IMR-90 (cell line): ENCODE data around the gene PRDM15. TPM values are rescaled to one million over a fixed set of nuclear protein-coding genes. Genes with fewer than 3 reads are reported as not detected.

Experiments
- ATAC-seq: fragments of 200-7000 bp; cut with Tn5 transposase; 2 replicates; pipeline ENCODE4 v1.9.1; 2020; ENCODE audit warnings: low read depth, mild to moderate bottlenecking, moderate library complexity
- BruUV-seq: library from RNA; stranded (reverse); fragments of 400-500 nt; replicated peaks from 2 replicates; lab custom pipeline; 2021; lab: Mats Ljungman, UMichigan
- CTCF ChIA-PET: fragments of 300-600 bp; formaldehyde crosslinking; extraction: SDS; loops from one replicate; lab custom pipeline; 2021; ENCODE audit warnings: antibody characterized with exemption; lab: Yijun Ruan, JAX
- POLR2A ChIA-PET: fragments of 300-600 bp; sonication (Branson Sonifier 250); formaldehyde crosslinking; loops from one replicate; lab custom pipeline; 2022; ENCODE audit warnings: antibody characterized with exemption; ENCODE audit not compliant: unreplicated experiment; lab: Charles Lee
- DNase-seq: peaks from one replicate; pipeline ENCODE4 v3.0.0; 2013
- H2AFZ ChIP-seq: replicated peaks from 2 replicates; pipeline ENCODE3; 2013; ENCODE audit warnings: low read length, mild to moderate bottlenecking; ENCODE audit not compliant: poor library complexity
- H2AK5ac ChIP-seq: 2 replicates; pipeline ENCODE4 v1.6.1; 2013; ENCODE audit warnings: low read depth, low read length, inconsistent platforms
- H2AK9ac ChIP-seq: replicated peaks from 2 replicates; pipeline ENCODE3; 2013; ENCODE audit warnings: mild to moderate bottlenecking, low read depth, low read length, moderate library complexity; ENCODE audit not compliant: poor library complexity
- H2BK120ac ChIP-seq: 2 replicates; pipeline ENCODE4 v1.6.1; 2013; ENCODE audit warnings: low read depth, low read length, inconsistent platforms
- H2BK15ac ChIP-seq: 3 replicates; pipeline ENCODE4 v1.6.1; 2013; ENCODE audit warnings: low read depth, low read length, inconsistent platforms
- H2BK20ac ChIP-seq: 2 replicates; pipeline ENCODE4 v1.6.1; 2013; ENCODE audit warnings: low read depth, mild to moderate bottlenecking, inconsistent platforms, low read length, moderate library complexity
- H2BK5ac ChIP-seq: 2 replicates; pipeline ENCODE4 v1.6.1; 2013; ENCODE audit warnings: mild to moderate bottlenecking, low read depth, low read length, inconsistent platforms; ENCODE audit not compliant: poor library complexity, severe bottlenecking
- H3K14ac ChIP-seq: replicated peaks from 2 replicates; pipeline ENCODE4 v1.6.1; 2013; ENCODE audit warnings: low read depth, low read length, inconsistent platforms
- H3K18ac ChIP-seq: 2 replicates; pipeline ENCODE4 v1.6.1; 2013; ENCODE audit warnings: low read depth, low read length, control low read depth
- H3K23ac ChIP-seq: 2 replicates; pipeline ENCODE4 v1.6.1; 2013; ENCODE audit warnings: low read depth, low read length, inconsistent platforms
- H3K27ac ChIP-seq: 2 replicates; pipeline ENCODE4 v1.5.1; 2013; ENCODE audit warnings: mild to moderate bottlenecking, control low read depth, low read length; ENCODE audit not compliant: insufficient read depth
- H3K27me3 ChIP-seq: 2 replicates; pipeline ENCODE4 v1.6.1; 2013; ENCODE audit warnings: low read length; ENCODE audit not compliant: control insufficient read depth, insufficient read depth
- H3K36me3 ChIP-seq: 2 replicates; pipeline ENCODE4 v1.6.1; 2013; ENCODE audit warnings: low read length, mixed read lengths; ENCODE audit not compliant: control insufficient read depth, insufficient read depth
- H3K4ac ChIP-seq: 2 replicates; pipeline ENCODE4 v1.6.1; 2013; ENCODE audit warnings: low read depth, low read length, inconsistent platforms
- H3K4me1 ChIP-seq: 2 replicates; pipeline ENCODE4 v1.6.1; 2013; ENCODE audit warnings: low read length, mixed read lengths; ENCODE audit not compliant: control insufficient read depth, insufficient read depth
- H3K4me2 ChIP-seq: 2 replicates; pipeline ENCODE4 v1.6.1; 2013; ENCODE audit warnings: low read depth, mild to moderate bottlenecking, control low read depth, low read length, moderate library complexity
- H3K4me3 ChIP-seq: 2 replicates; pipeline ENCODE4 v1.5.1; 2013; ENCODE audit warnings: low read depth, mild to moderate bottlenecking, control low read depth, low read length, moderate library complexity; ENCODE audit not compliant: insufficient read depth
- H3K56ac ChIP-seq: 2 replicates; pipeline ENCODE4 v1.6.1; 2013; ENCODE audit warnings: low read length, inconsistent platforms; ENCODE audit not compliant: insufficient read depth; ENCODE audit errors: extremely low read depth
- H3K79me1 ChIP-seq, 2 experiments: 2 replicates each; pipeline ENCODE4 v1.6.1; 2013; ENCODE audit warnings: low read length in 2 of 2, inconsistent platforms in 1 of 2, low read depth in 1 of 2
- H3K9ac ChIP-seq: 2 replicates; pipeline ENCODE4 v1.6.1; 2013; ENCODE audit warnings: low read depth, low read length, control low read depth
- H3K9me1 ChIP-seq: 2 replicates; pipeline ENCODE4 v1.6.1; 2013; ENCODE audit warnings: low read length, inconsistent platforms; ENCODE audit not compliant: insufficient read depth
- H3K9me3 ChIP-seq: 2 replicates; pipeline ENCODE4 v1.6.1; 2013; ENCODE audit warnings: low read length; ENCODE audit not compliant: control insufficient read depth, insufficient read depth
- H4K20me1 ChIP-seq: 2 replicates; pipeline ENCODE4 v1.6.1; 2013; ENCODE audit warnings: low read length, inconsistent platforms; ENCODE audit not compliant: insufficient read depth
- H4K5ac ChIP-seq: 2 replicates; pipeline ENCODE4 v1.6.1; 2013; ENCODE audit warnings: mild to moderate bottlenecking, low read depth, low read length, control low read depth
- H4K8ac ChIP-seq, 2 experiments: 2 replicates each; pipeline ENCODE4 v1.6.1; 2013; ENCODE audit warnings: low read depth in 2 of 2, low read length in 2 of 2, control low read depth in 1 of 2, inconsistent platforms in 1 of 2
- H4K91ac ChIP-seq: 2 replicates; pipeline ENCODE4 v1.6.1; 2013; ENCODE audit warnings: low read depth, low read length, inconsistent platforms; ENCODE audit not compliant: insufficient read depth
- BHLHE40 ChIP-seq: fragments of 150-350 bp; IDR thresholded peaks from 2 replicates; pipeline ENCODE4 v1.6.1; 2016; ENCODE audit warnings: mild to moderate bottlenecking, low read depth, low read length
- CEBPB ChIP-seq: IDR thresholded peaks from 2 replicates; pipeline ENCODE4 v1.6.1; 2012; ENCODE audit warnings: low read depth, low read length, improper control_type of control experiment
- CHD1 ChIP-seq: IDR thresholded peaks from 2 replicates; pipeline ENCODE4 v1.6.1; 2012; ENCODE audit warnings: low read depth, low read length, improper control_type of control experiment
- ELK1 ChIP-seq: fragments of 150-350 bp; IDR thresholded peaks from 2 replicates; pipeline ENCODE4 v1.6.1; 2016; ENCODE audit warnings: low read depth, mild to moderate bottlenecking, low read length, moderate library complexity, borderline replicate concordance
- MAFK ChIP-seq: IDR thresholded peaks from 2 replicates; pipeline ENCODE4 v1.6.1; 2012; ENCODE audit warnings: low read depth, low read length, improper control_type of control experiment
- MXI1 ChIP-seq: IDR thresholded peaks from 2 replicates; pipeline ENCODE4 v1.6.1; 2012; ENCODE audit warnings: low read depth, mild to moderate bottlenecking, low read length, moderate library complexity, borderline replicate concordance
- POLR2A ChIP-seq: IDR thresholded peaks from 2 replicates; pipeline ENCODE4 v1.6.1; 2012; ENCODE audit warnings: mild to moderate bottlenecking, low read depth, low read length
- RAD21 ChIP-seq: IDR thresholded peaks from 2 replicates; pipeline ENCODE4 v1.6.1; 2012; ENCODE audit warnings: low read length, improper control_type of control experiment
- RFX5 ChIP-seq: IDR thresholded peaks from 2 replicates; pipeline ENCODE4 v1.8.0; 2012; ENCODE audit warnings: low read depth, mild to moderate bottlenecking, low read length, moderate library complexity
- SMC3 ChIP-seq: fragments of 150-350 bp; IDR thresholded peaks from 2 replicates; pipeline ENCODE4 v1.6.1; 2016; ENCODE audit warnings: low read depth, mild to moderate bottlenecking, antibody characterized with exemption, low read length, moderate library complexity
- USF2 ChIP-seq: fragments of 150-350 bp; IDR thresholded peaks from 2 replicates; pipeline ENCODE4 v1.6.1; 2017; ENCODE audit warnings: mild to moderate bottlenecking, antibody characterized with exemption, low read length, low read depth
- WGBS, 2 experiments: methylation state at CpG; one replicate each; pipeline versions ENCODE4 v1.1.5 to v1.1.7; 2013; ENCODE audit warnings: missing lambda C conversion rate in 2 of 2; ENCODE audit not compliant: insufficient read length in 1 of 2; ENCODE audit errors: extremely low coverage in 2 of 2; 5-methylcytosine and 5-hydroxymethylcytosine counted together
- dilution Hi-C: fragments of 300-500 bp; cut with HindIII; formaldehyde crosslinking; loops from one replicate; pipeline ENCODE4 v1.14.3; 2018; ENCODE audit warnings: low sequenced_read_pairs; ENCODE audit not compliant: unreplicated experiment
- in situ Hi-C: fragments of 300-500 bp; cut with MboI; formaldehyde crosslinking; loops from 3 replicates; pipeline ENCODE4 v1.14.3; 2019; ENCODE audit warnings: low sequenced_read_pairs, inconsistent platforms, mixed read lengths
- intact Hi-C: fragments of 100-400 bp; cut with micrococcal nuclease; formaldehyde crosslinking; loops from 2 replicates; pipeline ENCODE4 v1.10.0; 2022
- polyA plus RNA-seq, 3 experiments: library from polyadenylated mRNA; depleted of rRNA; stranded (reverse); fragments of >200 nt; gene quantifications; 2 replicates each; pipeline ENCODE4 v1.2.3, GENCODE V29; 2012; ENCODE audit warnings: low replicate concordance in 1 of 3
- total RNA-seq: library from RNA; depleted of rRNA; stranded (reverse); fragments of >200 nt; gene quantifications from 2 replicates; pipeline ENCODE4 v1.2.3, GENCODE V29; 2012
- TF ChIP-seq, protein P1 (sequence below): conservative IDR thresholded peaks from 2 replicates; pipeline ENCODE4 v1.5.1; 2012; ENCODE audit warnings: mild to moderate bottlenecking, low read depth, low read length, improper control_type of control experiment

Gene PRDM15
- total and polyA plus RNA-seq, 2 of the 4 experiments (the other 2 are of a cell fraction): 7.3 to 8.8 TPM

DNA sequence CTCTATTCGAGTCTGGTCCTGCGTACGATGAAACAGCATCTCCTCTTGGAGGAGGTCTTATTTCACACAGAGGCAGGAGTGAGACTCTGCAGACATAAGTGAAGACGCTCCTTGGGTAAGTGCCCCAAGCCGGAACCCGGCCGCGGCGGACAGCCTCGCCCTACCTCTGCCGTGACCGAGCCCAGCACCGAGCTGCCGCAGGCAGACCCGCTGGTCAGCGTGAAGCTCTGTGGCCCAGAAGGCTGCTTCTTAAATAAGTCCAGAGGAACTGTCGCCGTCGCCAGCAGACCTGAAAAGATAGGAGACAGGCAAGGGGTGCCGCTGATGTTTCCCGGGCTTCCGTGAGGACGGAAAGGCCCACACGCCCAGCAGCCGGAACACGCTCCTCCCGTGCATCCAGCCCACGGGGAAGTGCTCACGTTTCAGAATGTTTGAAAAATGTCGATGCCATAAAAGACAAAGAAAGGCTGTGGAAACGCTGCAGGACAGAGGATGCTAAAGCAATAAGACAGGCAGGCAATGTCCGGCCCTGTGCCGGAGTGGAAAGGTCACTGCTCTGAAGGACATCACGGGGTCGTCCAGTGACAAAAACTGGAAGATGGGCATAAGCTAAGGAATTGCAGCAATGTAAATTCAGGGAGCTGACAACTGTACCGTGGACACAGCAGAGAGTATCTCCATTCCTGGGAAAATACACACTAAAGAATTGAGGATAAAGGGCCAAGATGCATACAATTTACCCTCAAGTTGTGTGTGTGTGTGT, 28.5 kb upstream of the PRDM15 start:
- dilution Hi-C loops: no loop called here
- Histone ChIP-seq H3K4me1 (no peaks in the 10 kb centered on the region), H3K4me3 (no peak overlapping the region)

More for the DNA sequence above, 28.5 kb upstream of the PRDM15 start:
- peaks cover 38% of the 10 kb centered on the region for H3K36me3 ChIP-seq
- CTCF ChIA-PET: no interaction called here
- no peak overlapping the region for H3K4ac ChIP-seq
- H2AK5ac ChIP-seq: no peak overlapping the region
- POLR2A ChIA-PET: no interaction called here
- H3K9ac ChIP-seq: no peak overlapping the region
- no peak overlapping the region for H3K27ac ChIP-seq
- H3K4me2 ChIP-seq: no peak overlapping the region
- H3K9me3 ChIP-seq: no peaks in the 10 kb centered on the region
- no peaks in the 10 kb centered on the region for H3K9me1 ChIP-seq
- TF ChIP-seq USF2: no peak
- TF ChIP-seq RAD21: no peak
- no peak for TF ChIP-seq MXI1
- TF ChIP-seq CHD1: no peak
- no peak for TF ChIP-seq BHLHE40
- no peak for TF ChIP-seq POLR2A
- TF ChIP-seq ELK1: no peak
- TF ChIP-seq RFX5: no peak
- TF ChIP-seq, protein P1, sequence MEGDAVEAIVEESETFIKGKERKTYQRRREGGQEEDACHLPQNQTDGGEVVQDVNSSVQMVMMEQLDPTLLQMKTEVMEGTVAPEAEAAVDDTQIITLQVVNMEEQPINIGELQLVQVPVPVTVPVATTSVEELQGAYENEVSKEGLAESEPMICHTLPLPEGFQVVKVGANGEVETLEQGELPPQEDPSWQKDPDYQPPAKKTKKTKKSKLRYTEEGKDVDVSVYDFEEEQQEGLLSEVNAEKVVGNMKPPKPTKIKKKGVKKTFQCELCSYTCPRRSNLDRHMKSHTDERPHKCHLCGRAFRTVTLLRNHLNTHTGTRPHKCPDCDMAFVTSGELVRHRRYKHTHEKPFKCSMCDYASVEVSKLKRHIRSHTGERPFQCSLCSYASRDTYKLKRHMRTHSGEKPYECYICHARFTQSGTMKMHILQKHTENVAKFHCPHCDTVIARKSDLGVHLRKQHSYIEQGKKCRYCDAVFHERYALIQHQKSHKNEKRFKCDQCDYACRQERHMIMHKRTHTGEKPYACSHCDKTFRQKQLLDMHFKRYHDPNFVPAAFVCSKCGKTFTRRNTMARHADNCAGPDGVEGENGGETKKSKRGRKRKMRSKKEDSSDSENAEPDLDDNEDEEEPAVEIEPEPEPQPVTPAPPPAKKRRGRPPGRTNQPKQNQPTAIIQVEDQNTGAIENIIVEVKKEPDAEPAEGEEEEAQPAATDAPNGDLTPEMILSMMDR: no peak
- no peak for TF ChIP-seq MAFK
- TF ChIP-seq SMC3: no peak
- TF ChIP-seq CEBPB: no peak
- no peak overlapping the region for H4K5ac ChIP-seq
- no peak overlapping the region for H3K14ac ChIP-seq
- DNase-seq (no peak), ATAC-seq (no peak)
- 94% methylated on average over 29 of the region's 36 CpGs; no CpG with 5 or more reads in 1 of the 2 experiments for WGBS, 2 experiments
- no peak overlapping the region for H2BK120ac ChIP-seq
- H3K79me1 ChIP-seq: no peaks in the 10 kb centered on the region
- intact Hi-C loops: no loop called here
- H3K18ac ChIP-seq: no peak overlapping the region
- no peak overlapping the region for H2BK15ac ChIP-seq
- no peak overlapping the region for H3K23ac ChIP-seq
- no peaks in the 10 kb centered on the region for H3K27me3 ChIP-seq
- no peak overlapping the region for H4K8ac ChIP-seq
- H4K20me1 ChIP-seq: no peaks in the 10 kb centered on the region
- no peak overlapping the region for H4K91ac ChIP-seq
- no peak overlapping the region for H2AK9ac ChIP-seq
- BruUV-seq: no TSS peak
- no peak overlapping the region for H2BK20ac ChIP-seq
- no peak overlapping the region for H3K56ac ChIP-seq
- in situ Hi-C loops: no loop called here
- no peak overlapping the region for H2BK5ac ChIP-seq
- H2AFZ ChIP-seq: no peak overlapping the region
